HG02885 (cell line): ENCODE measurements around the gene KLHDC7B.

ENCODE experiments used
- ATAC-seq: cut with Tn5 transposase; IDR thresholded peaks from one replicate; pipeline ENCODE4 v1.9.1; 2021; ENCODE audit warnings: mild to moderate bottlenecking; ENCODE audit not compliant: unreplicated experiment, poor library complexity

Gene KLHDC7B

DNA sequence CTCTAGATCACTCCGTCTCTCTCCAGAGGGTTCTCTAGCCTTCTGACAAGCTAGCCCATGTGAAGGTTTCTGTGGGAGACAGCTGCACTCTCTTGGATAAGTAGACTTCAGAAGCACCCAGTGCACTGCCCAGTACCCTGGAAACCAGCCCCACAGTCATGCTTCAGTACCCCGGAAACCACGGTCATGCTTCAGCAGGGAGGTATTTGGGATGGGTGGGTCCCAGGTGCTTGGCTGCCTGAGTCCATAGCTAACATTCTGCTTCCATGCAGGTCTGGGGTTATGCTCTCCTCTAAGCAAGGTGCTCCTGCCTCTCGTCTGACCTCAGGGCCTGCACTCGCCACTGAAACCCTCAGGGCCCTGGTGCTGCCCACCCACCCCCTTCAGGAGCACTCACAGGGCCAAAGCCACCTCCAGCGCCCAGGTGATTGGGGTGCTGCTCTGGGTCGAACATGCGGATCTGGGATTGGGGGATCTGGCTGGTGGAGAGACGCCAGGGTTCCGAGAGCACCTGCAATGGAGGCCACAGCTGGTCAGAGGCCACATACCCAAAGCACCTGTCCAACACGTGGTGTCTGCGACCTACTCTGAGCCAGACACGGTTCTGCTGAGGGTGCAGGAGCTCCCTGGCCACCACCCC, 24.3 kb downstream of the KLHDC7B start:
- no peak for ATAC-seq

DNA sequence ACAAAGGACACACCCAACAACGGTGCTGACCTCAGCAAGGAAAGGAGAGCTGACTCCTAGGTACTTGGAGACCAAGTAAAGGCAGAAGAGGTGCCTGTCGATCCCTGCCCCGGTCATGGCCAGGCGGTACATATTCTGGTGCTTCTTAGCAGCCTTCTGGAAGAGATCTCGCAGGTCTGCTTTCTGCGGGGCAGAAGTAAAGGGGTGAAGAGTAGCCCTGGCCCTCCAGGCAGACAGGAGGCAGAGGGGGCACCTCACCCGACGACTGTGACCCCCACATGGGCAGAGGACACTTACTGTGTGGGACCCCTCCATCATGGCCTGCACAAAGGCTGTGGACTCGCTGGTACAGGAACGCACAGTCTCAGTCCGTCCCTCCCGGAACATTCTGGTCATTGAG, 25.2 kb downstream of the KLHDC7B start:
- ATAC-seq, result no peak

DNA sequence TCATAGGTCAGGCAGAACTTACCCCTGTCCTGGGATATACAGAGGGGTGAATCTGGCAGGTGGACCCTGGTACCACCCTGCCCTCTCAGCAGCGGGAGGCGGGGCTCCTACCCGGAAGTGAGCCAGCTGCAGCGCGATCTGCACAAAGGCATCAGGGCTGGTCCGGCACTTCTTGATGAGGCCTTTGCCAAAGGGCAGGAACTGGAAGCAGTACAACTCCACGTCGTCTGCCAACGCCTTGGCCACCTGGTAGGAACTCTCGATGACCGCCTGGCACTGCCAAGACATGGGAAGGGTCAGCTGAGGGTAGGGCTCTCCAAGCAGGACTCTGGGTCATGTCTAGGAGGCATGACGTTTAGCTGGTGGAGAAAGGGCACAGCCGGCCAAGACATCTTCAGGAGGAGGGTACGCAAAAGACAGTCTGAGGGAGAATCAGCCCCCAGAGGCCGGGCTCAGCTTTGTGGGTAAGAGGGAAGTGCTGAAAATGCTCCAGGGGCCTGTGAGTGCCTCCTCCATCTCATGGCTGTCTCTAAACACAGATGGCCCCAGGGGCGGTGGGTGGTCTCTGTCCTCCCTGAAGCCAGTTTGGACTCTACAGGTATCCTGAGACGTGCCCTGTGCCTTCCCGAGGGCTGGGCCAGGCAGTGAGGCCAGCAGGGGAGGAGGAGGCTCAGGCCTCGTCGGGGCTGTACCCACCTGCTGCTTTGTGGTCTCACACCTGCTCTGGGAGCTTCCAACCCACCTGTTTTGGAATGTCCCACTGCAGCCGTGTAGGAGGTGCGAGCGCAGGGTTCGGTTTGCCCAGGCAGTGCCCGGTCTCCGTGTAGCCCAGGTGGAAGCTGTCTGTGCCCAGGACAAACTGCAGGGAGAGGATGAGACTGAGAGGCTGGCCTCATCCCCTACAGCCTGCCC, 25.8 kb downstream of the KLHDC7B start:
- ATAC-seq, result no peak

DNA sequence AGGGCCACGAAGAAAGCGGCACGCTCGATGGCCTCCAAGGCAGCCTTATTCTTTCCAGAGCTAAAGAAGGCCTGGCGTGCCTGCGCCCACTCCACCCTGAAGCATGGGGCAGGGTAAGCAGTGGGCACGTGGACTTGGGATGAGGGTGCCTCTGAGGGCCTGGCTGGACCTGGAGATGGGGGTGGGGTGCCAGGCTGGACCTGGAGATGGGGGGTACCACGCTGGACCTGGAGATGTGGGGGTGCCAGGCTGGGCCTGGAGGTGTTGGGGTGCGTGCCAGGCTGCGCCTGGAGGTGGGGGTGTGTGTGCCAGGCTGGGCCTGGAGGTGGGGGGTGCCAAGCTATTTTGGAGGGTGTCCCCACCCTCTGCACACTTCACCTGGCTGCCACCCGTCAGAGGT, 27.3 kb downstream of the KLHDC7B start:
- no peak for ATAC-seq

DNA sequence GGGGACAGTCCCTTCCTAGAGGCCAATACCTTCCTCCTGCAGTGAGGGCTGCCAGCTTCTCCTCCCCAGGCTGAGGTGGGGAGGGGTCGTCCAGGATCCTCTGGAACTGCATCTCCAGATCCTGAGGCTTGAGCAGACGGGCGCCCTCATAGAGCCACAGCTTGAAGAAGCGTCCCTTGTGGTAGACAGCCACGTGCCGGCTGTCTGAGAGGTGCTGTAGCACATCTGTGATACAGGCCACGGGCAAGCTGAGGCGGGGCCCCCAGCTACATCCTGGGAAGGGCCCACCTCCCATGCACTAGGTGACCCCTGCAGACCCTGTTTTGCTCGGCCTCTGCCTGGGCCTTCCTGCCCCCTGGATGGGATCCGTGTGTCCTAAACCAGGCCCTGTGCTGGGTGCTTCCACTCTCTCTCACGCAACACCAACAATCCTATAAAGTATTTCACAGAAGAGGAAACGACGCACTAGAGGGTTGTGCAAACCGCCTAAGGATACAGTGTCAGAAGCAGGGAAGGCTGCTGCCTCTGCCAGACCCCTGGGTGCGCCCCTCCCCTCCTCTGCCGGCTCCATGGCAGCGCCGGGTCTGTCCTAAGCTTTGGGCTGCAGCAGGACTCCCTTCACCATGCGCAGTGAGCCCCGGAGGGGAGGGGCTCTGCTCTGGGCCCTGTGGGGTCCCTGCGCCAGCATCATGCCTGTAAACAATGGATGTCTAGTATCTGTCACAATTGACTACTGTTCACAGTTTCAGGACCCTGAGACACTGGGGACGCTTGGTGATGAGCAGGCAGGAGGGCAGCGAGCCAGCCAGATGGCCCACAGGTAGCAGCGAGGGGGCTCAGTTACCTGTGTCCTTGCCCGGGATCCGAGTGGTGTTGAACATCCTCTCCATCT, 28.0 kb downstream of the KLHDC7B start:
- ATAC-seq, result no peak

DNA sequence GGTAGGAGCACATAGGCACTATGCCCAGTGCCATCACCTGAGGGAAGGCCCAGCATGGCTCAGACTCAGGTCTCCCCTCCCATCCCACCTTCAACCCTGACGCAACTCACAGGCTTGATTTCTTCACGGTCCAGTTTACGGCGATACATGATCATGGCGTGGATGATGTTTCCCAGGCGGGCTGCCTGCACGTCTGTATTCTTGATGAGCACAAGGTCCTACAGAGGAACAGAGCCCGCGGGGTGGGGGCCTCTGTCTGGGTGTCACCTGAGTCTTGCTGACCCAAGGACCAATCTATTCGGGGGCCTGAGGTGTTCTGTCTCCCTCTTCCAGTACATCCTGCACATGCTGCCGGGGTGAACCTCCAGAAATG, 28.7 kb downstream of the KLHDC7B start:
- ATAC-seq, result no peak

DNA sequence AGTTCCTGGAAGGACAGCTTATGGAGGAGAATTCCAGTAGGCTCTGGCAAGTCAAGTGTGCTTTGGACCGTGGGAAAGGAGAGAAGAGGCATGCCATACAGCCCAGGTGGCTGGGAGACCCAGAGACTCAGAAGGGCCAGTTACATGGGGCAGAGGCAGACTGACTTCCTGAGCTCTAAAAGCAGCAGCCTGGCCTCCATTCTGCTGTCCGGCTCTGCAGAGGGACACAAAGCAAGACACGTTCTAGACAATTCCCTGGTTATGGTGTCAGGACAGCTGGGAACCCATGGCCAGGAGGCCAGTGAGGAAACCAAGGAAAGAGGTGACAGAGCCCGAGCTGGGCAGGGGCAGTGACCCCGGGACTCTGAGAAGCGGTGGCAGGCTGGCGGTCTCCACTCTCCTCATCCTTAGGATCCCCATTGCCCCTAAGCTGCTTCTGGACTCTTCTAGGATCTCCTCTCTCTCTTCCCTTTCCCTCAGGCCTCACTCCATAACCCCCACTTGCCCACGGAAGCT, 29.8 kb downstream of the KLHDC7B start:
- ATAC-seq, result no peak

DNA sequence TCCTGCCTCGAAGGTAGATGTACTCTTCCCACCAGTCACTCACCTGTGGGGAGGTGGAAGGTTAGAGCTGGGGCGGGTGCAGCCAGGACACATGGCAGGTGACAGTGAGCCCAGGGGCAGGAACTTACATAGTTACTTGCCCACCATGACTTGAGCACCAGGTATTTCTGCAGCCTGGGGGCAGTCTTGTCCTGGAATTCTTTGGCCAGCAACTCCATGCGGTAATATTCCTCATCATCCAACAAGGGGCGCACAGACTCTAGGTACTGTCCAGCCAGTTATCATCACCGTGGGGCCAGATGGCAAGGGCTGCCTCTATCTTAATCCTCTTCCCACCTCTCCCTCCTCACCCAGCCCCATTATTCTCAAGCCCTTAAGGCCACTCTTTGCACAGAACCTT, 30.4 kb downstream of the KLHDC7B start:
- no peak for ATAC-seq

DNA sequence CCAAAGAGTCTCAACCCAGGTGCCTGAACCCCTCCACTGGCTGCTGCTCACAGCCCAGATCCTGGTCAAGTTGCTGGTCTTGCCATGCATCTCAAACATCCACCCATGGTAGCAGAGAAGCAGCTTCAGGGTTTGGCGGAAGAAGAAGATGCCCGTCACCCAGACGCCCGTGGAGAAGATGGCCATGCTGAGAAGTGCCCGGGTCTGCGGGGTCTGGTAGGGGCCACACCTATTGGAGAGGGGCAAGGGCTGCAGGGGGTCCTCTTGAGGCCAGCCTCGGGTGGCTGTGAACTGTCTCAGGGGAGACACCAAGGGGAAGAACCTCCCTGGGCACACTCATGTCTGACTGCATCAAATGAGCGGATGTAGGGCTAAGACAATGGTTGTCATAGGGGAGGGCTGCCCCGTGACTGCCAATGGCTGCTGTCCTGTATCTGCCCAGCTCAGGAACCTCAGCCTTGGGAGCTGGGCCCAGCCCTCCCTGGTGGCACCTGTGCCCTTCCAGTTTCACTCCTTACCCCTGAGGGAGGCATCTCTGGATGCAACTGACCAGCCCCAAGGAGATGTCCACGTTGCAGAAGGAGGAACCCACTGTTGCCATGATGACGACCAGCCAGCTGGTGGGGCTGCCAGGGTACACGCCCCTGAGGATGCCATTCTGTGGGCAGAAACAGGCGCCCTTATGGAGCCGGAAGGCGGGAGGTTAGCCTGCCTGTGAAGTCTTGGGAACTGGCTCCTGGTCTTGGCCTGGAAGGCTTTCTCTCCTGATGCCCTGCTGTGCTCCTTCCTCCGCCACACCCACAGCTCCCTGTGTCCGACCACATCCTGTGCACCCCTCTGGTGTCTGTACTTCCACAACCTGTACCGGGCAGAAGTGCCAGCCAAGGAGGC, 31.4 kb downstream of the KLHDC7B start:
- no peak for ATAC-seq

DNA sequence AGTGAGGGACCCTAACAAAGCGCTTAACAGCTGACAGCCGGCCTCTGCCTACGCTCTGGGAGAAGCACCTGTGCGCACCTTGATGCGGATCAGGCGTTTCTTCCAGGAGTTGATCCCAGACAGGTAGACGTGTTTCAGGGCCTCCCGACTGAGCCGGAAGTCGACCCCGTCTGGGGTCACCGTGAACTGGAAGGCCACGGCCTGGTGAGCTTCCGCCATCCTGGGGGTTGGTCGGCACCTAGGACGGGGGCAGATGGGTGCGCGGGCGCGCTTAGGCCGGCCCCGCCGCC, 31.9 kb downstream of the KLHDC7B start:
- ATAC-seq, result no peak

DNA sequence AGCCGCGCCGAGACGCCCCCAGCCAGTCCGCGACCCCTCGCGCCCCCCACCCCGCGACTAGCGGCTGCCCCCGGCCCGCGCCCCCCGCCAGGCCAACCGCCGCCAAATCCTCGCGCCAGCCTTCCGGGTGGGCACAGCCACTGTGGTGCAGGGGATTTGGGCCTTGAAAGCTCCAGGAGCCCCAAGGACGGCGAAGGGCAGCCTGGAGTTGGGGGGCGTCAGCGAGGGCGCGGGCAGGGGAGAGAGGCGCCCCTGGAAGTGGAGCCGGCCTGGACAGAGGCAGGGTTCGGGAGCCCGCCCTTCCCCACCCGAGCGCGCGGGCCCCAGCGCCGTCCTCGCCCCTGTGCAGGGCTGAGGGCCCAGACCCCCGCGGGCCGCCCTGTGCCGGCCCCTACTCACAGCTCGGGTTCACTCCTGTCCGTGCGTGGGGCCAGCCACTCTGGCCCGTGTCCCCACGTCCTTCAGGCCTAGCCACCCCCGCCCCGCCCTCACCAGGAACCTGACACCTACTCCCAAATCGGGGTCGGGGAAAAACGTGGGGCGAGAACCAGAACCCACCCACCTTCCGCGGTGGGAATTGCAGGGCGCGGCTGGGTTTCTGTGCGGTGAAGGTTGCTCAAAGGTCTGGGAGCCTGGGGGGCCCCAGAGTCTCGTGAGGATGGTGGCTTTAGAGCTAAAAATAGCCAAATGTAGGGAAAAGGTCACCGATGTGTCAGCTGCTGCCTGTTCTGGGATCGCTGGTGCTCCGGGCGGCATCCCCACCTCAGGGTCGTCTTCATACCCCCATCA, 32.5 kb downstream of the KLHDC7B start, which contains the start of gene CPT1B:
TSS of gene CPT1B (minus strand) at position 441 of the 789 bp plus-strand sequence. CDS start 512 bp downstream, outside the sequence.
- no peak for ATAC-seq

DNA sequence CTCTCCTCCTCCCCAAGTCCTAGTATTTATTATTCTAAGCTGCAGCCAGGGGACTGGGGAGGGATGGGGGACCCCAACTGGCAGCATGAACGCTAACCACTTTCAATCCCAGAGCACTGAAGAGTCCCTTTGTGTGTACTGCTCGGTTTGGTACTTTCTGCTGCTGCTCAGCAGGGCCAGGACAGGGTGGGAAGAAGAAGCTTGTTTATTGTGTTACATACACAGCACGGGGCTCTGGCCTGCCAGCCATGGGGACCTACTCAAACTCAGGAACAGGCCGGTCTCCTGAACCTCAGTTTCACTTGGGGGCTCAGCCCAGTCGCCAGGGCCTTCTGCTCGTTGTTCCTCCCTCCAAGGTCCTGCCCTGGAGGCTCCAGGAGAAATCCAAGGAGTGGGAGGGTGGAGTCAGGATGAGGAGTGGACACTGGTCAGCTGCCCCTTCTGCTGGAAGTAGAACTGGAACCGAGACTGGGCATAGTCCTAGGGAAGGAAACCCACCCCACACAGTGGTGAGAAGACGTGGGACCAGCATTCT, 33.1 kb downstream of the KLHDC7B start:
- ATAC-seq, result no peak

DNA sequence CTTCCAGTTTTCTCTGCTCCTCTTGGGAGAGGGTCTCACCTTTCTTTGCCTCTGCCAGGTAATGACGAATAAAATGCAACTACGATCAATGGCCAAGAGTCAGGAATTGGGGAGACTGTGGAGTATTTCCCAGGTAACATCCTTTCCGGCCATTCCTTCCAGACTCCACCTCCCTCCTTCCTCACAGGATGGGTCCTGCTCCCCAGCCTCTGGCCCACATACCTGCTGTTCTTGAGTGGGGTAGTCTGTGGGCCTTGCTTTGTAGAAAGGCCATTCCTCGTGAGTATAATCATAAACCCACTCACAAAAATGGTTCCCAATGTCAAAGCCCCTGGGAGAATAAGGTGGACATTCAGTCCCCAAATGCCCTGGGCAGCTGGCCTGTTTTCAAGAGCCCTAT, 34.1 kb downstream of the KLHDC7B start:
- ATAC-seq, result no peak

DNA sequence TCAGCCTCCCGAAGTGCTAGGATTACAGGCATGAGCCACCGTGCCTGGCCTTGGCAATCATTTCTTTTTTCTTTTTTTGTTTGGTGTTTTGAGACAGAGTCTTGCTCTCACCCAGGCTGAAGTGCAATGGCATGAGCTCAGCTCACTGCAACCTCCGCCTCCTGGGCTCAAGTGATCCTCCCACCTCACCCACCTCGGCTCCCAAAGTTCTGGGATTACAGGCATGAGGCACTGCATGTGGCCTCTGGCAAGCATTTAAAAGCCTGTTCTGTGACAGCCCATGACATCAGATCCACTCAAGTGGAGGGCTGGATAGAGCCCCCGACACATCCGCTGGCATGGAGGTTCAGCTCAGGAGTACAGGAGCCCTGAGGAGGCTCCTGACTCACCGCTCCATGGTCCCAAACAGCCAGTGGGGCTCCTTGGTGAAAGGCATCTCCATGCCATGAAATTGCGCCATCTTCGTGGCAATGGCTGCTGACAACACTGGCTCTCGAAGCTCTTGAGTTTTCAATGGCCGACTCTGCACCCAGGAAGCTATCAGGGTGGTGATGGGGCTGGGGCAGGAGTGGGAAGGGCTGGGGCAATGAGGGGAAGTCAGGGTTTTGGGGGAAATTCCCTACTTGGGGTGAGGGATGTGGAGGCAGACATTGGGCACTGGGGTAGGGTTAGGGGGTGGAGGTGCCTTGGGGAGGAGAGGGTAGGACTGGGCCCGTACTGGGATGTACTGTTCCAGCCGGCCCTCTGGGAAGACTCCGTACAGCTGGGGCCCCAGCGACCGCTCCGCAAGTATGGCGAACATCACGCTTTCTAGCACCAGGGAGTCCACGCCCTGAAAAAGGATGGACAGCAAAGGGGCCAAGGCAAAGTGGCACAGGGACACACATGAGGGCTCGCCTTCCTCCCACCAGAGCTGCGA, 35.6 kb downstream of the KLHDC7B start:
- no peak for ATAC-seq

DNA sequence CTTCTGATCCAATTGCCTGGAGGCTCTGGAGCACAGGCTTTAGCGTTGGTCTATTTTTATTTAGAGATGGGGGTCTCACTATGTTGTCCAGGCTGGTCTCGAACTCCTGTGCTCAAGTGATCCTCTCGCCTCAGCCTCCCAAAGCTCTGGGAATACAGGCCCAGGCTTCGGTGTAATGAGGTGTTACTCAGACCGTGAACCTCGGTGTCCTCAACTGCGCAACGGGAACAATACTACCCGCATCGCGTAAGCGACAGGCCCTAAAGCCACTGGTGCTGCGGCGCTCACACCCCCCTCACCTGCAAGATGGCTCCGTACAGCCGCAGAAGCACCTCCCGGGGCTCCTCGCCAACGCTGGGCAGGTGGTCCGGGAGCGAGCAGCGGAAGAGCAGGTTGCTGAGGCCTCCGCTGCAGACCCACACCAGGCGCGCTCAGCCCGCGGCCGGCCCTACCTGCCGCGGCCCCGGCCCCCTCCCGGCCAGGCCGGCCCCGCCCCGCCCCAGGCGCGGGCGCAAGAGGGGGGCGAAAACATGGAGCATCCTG, 36.3 kb downstream of the KLHDC7B start:
- no peak for ATAC-seq

DNA sequence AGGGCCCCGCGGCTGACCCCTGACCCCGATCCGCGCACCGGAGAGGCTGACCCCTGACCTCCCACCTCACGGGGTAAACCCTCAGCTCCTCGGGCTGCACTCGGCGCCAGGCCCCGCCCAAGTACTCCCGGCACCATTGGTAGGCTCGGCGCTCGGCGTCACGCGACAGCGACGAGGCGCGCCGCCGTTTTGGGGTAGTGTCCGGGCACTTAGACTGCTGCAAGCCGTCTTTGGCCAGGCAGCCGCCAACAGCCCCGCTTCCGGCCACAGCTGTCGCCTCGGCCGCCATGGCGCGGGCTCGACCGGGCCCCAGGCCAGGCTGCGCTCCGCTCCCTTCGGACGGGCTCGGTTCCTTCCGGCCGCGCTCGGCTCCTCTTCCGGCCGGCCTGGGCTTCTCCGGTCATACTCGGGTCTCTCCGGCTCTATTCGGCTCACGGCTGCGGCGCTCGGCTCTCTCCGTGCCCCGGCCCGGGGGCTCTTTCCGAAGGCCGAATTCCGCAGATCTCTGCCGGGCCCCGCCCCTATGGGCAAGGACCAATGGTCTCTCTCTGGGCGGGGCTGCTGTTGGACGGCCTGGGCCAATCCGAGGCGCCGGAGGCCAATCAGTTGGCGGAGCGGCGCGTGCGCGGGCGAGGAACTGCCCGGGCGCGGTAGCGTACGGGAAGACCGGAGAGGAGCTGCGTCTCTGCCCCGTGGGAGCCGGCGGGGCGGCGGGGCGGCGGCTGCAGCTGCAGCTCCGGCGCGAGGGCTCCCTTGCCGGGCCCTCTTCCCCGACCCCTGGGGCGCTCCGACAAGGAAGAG, 37.0 kb downstream of the KLHDC7B start, which contains the start of gene CHKB:
TSS of gene CHKB (minus strand) at position 357 of the 801 bp plus-strand sequence. CDS start at position 289, 68 bp downstream.
- peak; percentile 91 for ATAC-seq
